GM18861 (cell line): ENCODE measurements around the gene PJVK.
"Not testable (repeated sequence)": the region's sequence is repeated elsewhere in the genome, so short reads cannot be mapped to it uniquely, and the experiment has no call there.

Experiments
- ATAC-seq: cut with Tn5 transposase; IDR thresholded peaks from one replicate; pipeline ENCODE4 v1.9.1; 2021; ENCODE audit not compliant: unreplicated experiment

The PJVK gene

DNA sequence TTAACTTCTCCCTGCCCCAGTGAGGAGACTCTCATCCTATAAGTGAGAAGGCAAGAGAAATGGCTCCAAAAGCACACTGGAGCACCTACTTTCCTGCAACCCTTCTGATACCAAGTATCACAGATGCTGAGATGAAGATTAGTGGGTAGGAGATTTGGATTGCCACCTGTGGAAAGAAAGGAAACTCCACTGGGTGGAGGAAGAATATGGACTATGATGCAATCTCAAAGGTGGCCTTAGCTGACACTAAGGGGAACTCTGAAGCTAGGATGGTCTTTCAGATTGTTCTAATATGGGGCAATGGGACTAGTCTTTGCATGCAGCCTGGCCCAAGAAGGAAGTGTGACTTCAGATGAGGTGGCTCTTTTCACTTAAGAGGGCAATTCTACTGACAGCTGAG is 21.8 kb upstream of the PJVK start:
- ATAC-seq = no peak

DNA sequence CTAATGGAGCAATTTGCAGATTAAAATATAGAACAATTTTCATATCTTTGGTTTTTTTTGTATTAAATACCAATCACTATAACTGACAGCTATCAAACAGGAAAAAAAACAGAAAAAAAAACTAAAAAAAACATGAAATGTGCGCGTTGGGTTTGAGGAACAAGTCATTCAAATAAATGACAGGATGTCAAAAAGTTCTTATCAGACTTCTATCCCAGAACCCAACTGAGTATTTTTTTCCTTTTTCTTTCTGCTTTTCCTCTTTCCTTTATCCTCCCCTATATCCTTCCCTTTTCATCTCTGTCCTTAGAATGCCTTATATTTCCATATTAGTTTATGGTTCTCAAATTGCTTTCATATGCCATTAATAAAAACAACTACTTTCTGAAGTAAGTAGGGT is 14.5 kb upstream of the PJVK start:
- ATAC-seq = no peak

- ATAC-seq = no peak
Observed at GRCh38 chr2:178441426-178441825, 9.8 kb upstream of the PJVK start.

GRCh38 chr2:178448968-178449661 is 2.1 kb upstream of the PJVK start:
- no peak for ATAC-seq

- no peak for ATAC-seq
Observed at GRCh38 chr2:178449700-178450523, 1.3 kb upstream of the PJVK start.

DNA sequence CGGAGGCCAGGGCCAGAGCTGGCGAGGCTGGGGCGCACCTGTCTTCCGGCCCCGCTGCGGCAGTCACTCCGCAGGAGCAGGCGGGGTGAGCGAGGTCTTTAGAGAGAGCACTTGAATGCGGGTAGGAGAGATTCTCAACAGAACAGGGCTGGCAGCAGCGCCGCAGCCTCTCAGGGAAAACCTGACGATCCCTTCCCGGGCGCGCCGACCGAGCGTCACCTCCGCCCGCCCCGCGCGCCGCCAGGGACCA is 729 bp upstream of the PJVK start:
- ATAC-seq = peak; percentile 41

- ATAC-seq = no peak
Observed at GRCh38 chr2:178452334-178452733, 1.2 kb downstream of the PJVK start.

GRCh38 chr2:178452870-178453269 is 1.7 kb downstream of the PJVK start:
- no peak for ATAC-seq

- no peak for ATAC-seq
Observed at GRCh38 chr2:178455947-178456346, 4.8 kb downstream of the PJVK start.

DNA sequence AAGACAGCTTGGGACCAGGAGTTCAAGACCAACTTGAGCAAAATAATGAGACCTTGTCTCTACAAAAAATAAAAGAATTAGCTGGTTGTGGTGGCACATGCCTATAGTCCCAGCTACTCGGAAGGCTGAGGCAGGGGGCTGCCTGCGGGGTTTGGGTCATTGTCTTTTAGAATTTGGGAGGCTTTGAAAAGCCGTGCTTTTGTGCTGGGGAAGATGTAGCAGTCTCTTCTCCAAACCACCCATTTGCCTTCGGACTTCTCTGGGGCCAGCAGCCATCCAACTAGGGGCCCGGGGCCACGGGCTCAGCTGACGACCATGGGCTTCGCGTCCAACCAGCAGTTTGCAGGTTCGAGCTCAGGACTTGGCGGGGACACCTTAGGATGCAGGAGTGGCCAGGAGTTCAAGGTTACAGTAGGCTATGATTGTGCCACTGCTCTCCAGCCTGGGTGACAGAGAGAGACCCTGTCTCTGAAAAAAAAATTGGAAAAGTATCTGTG is 6.3 kb downstream of the PJVK start:
- ATAC-seq = no peak

GRCh38 chr2:178469219-178469849 is 18.2 kb downstream of the PJVK start:
- ATAC-seq = no peak

GRCh38 chr2:178471313-178471712 is 20.1 kb downstream of the PJVK start:
- not testable (repeated sequence) for ATAC-seq

DNA sequence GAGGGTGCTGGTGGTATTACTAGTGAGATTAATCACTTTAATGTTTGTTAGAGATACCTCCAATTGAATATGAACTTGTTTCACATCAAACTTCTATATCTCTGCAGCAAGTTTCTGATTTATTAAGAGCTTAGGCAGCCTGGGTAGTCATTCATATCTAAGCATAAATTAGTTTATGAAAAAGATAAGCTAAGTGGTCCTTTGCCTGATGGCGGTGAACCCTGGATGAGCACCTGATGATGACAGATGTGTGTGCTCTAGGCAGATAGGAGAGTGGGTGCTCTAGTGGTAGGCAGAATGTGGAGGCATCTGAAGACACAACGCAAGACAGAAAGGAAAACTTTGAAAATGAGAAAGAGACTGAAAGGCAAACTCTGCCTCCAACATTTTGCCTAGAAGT is 22.2 kb downstream of the PJVK start:
- ATAC-seq = no peak

GRCh38 chr2:178473931-178474330 is 22.8 kb downstream of the PJVK start:
- ATAC-seq = no peak

GRCh38 chr2:178474560-178474959 is 23.4 kb downstream of the PJVK start:
- no peak for ATAC-seq

DNA sequence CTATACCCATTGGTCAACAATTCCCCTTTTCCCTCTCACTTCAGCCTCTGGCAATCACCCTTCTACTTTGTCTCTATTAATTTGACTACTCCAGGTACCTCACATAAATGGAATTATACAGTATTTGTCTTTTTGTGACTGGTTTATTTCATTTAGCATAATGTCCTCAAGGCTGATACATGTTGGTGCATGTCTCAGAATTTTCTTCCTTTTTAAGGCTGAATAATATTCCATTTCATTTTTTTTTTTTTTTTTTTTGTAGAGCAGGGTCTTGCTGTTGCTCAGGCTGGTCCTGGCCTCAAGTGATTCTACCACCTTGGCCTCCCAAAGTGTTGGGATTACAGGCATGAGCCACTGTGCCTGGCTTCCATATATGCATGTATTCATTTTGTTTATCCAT is 25.3 kb downstream of the PJVK start:
- ATAC-seq = no peak

GRCh38 chr2:178477443-178478129 is 26.4 kb downstream of the PJVK start:
- ATAC-seq = no peak

DNA sequence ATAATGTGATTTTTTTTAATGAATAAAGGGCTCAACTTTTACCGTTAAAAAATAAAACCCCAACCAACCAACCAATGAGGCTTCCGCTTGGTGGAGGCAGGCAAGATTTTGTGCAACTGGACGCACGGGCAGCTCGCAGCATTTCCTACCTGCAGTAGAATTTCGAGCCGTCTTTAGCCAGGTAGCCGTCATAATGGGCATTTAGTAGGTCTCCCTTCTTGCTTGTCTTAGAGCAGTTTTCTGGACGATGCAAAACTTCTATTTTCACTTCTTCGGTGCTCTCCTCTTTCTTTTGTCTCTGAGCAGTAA is 26.9 kb downstream of the PJVK start:
- ATAC-seq = no peak

- no peak for ATAC-seq
Observed at GRCh38 chr2:178478439-178479274, 27.5 kb downstream of the PJVK start, which contains the start of gene FKBP7. Gene FKBP7 (minus strand): TSS chr2:178478600. CDS start chr2:178478499, 101 bp downstream.

GRCh38 chr2:178479275-178479616 is 28.1 kb downstream of the PJVK start:
- ATAC-seq = no peak

DNA sequence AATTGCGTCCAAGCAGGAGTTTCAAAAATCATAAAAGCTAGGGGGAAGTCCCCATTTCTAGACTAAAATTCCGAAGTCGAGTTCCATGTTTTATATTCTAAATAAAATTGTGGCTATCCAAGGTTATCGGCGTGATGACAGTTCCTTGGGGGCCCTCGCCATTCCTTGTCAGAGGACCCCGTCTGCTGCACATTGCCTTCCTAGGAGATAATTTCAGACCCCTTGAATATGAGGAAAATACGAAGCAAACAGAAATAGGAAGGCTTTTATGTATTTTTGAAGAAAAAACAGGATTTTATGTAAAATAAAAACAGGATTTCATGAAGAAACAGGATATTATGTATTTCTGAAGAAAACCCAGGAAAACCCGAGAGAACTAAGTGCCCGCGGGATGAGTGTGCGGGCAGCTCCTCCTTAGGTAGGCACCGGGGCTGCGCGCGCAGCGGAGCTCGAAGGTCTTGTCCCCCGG is 28.6 kb downstream of the PJVK start:
- no peak for ATAC-seq
